GM18873 (cell line): ENCODE results near the gene FKBP3.
"Not testable (repeated sequence)": the region's sequence is repeated elsewhere in the genome, so short reads cannot be mapped to it uniquely, and the experiment has no call there.

Experiments used
- ATAC-seq: cut with Tn5 transposase; IDR thresholded peaks from one replicate; pipeline ENCODE4 v1.9.1; 2021; ENCODE audit warnings: mild to moderate bottlenecking, moderate library complexity, moderate number of reproducible peaks; ENCODE audit not compliant: unreplicated experiment, low FRiP score

Gene FKBP3

GRCh38 chr14:45118594-45118993, 15.7 kb downstream of the FKBP3 start:
- ATAC-seq = no peak

GRCh38 chr14:45114327-45114726, 20.0 kb downstream of the FKBP3 start:
- no peak for ATAC-seq

- ATAC-seq = no peak
Observed at GRCh38 chr14:45112896-45113781, 21.1 kb downstream of the FKBP3 start.

- no peak for ATAC-seq
Observed at GRCh38 chr14:45104561-45104960, 29.7 kb downstream of the FKBP3 start.

- ATAC-seq = no peak
Observed at GRCh38 chr14:45103806-45104205, 30.5 kb downstream of the FKBP3 start.

GRCh38 chr14:45096218-45096617, 38.1 kb downstream of the FKBP3 start:
- no peak for ATAC-seq

- ATAC-seq = no peak
Observed at GRCh38 chr14:45095143-45095542, 39.1 kb downstream of the FKBP3 start.

GRCh38 chr14:45094275-45094674, 40.0 kb downstream of the FKBP3 start:
- ATAC-seq = no peak

- no peak for ATAC-seq
Observed at GRCh38 chr14:45091710-45092109, 42.6 kb downstream of the FKBP3 start.

GRCh38 chr14:45089813-45090212, 44.5 kb downstream of the FKBP3 start:
- peak; percentile 64 for ATAC-seq

- ATAC-seq = no peak
Observed at GRCh38 chr14:45084946-45085346, 49.3 kb downstream of the FKBP3 start.

- peak; percentile 87 for ATAC-seq
Observed at GRCh38 chr14:45083976-45084722, 50.1 kb downstream of the FKBP3 start, which contains the start of gene PRPF39. Gene PRPF39 (plus strand): TSS chr14:45084116. CDS start chr14:45095240, 11,124 bp downstream.

- ATAC-seq = no peak
Observed at GRCh38 chr14:45083617-45083975, 50.7 kb downstream of the FKBP3 start.

- no peak for ATAC-seq
Observed at GRCh38 chr14:45082420-45082819, 51.9 kb downstream of the FKBP3 start.

GRCh38 chr14:45081096-45081495, 53.2 kb downstream of the FKBP3 start:
- ATAC-seq = not testable (repeated sequence)

GRCh38 chr14:45080416-45080968, 53.8 kb downstream of the FKBP3 start:
- not testable (repeated sequence) for ATAC-seq

- no peak for ATAC-seq
Observed at GRCh38 chr14:45078323-45078722, 56.0 kb downstream of the FKBP3 start.

GRCh38 chr14:45073231-45073879, 60.9 kb downstream of the FKBP3 start:
- no peak for ATAC-seq

GRCh38 chr14:45072126-45072525, 62.2 kb downstream of the FKBP3 start:
- no peak for ATAC-seq

GRCh38 chr14:45070215-45070614, 64.1 kb downstream of the FKBP3 start:
- no peak for ATAC-seq

- ATAC-seq = no peak
Observed at GRCh38 chr14:45068396-45068795, 65.9 kb downstream of the FKBP3 start.
